ENCODE measurements around the gene SPATA9.
A peak's percentile ranks its signal among the peaks of the same experiment; 100 is the strongest.

Gene SPATA9, protein sequence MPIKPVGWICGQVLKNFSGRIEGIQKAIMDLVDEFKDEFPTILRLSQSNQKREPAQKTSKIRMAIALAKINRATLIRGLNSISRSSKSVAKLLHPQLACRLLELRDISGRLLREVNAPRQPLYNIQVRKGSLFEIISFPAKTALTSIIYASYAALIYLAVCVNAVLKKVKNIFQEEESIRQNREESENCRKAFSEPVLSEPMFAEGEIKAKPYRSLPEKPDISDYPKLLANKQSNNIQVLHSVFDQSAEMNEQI
- 0 to 1.9 (median 0.05) reads per million in 17 experiments for total RNA-seq

- DNase-seq: no peak
These were observed at the start of gene SPATA9 for GRCh38 chr5:95682891-95683290. Gene SPATA9, minus strand, starts transcription at chr5:95682991. Its CDS starts 137 bp downstream, at chr5:95682854.

DNA sequence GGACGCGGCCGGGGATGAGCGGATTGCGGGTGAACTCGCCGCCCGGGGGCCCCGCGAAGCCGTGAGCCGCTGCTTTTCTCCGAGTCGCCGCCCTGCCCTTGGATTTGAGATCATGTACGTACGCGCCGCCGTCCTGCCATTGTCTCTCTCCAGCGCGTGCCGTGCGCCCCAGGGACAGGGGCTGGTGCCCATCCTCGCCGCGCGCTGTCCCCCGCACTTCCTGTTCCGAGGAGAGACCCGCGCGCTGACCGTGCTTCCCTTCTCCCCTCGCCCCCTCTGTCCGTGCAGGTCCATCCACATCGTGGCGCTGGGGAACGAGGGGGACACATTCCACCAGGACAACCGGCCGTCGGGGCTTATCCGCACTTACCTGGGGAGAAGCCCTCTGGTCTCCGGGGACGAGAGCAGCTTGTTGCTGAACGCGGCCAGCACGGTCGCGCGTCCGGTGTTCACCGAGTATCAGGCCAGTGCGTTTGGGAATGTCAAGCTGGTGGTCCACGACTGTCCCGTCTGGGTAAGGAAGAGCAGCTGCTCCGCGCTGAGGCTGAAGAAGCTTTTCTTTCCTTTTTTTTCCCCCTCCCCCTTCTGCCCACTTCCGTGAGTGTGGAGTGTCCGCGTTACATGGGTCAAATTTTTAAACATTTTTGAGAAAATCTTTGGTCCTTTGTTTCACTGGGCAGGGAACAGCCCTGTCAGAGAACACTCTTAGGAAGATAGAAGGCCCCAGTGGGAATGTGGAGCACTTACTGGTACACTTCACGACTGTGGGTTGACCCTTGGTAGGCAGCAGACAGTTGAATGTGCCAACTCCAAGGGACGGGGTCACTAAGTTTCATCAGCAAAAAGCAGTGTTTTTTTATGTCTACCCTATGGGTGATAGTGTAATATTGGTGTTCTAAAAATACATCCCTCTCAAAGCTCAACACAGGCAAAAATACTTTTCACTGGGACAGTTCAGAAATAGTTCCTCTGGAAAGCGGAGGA, 49.1 kb upstream of the SPATA9 start:
- peak; percentile 31 to 64 (median 52) for DNase-seq

DNA sequence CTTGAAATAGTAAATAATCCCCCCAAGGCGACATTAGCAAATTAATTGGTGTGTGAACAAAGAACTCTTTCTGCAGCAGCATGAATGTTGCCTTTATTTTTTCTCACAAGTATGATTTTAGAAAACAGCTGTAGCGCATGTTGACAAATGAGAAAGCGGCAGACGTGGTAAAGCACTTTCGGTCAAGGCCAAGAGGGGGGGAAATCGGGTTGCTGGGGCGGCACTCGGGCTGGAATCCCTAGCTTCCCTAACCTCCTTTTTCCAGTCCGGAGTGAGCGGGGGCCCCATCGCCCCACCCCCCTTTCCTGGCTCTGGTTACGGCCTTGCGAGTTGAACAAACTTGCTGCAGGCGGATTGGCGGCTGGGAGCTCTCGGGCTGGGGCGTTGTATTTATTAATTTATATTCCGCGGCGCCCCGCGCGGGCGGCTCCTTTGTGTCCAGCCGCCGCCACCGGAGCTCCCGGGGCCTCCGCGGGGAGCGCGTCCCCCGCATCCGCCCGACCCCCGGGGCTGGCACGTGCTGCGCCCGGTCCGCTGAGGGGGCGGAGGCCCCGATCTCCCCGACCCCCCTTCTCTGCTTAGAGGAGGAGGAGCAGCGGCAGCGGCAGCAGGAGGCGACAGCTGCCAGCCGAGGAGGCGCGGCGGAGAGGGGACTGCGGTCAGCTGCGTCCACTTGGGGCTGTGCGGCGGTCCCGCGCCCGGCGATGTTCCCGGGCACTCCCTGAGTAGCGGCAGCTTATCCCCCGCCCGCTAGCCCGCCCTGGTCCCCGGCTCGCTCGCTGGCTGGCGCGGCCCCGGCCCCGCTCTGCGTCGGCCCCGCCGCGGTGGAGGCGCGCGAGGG, 48.2 kb upstream of the SPATA9 start, which contains the start of gene RHOBTB3:
TSS of gene RHOBTB3 (plus strand) at position 607 of the 841 bp plus-strand sequence. CDS start 347 bp downstream, outside the sequence.
- peak; percentile 63 to 73 (median 64) for DNase-seq

DNA sequence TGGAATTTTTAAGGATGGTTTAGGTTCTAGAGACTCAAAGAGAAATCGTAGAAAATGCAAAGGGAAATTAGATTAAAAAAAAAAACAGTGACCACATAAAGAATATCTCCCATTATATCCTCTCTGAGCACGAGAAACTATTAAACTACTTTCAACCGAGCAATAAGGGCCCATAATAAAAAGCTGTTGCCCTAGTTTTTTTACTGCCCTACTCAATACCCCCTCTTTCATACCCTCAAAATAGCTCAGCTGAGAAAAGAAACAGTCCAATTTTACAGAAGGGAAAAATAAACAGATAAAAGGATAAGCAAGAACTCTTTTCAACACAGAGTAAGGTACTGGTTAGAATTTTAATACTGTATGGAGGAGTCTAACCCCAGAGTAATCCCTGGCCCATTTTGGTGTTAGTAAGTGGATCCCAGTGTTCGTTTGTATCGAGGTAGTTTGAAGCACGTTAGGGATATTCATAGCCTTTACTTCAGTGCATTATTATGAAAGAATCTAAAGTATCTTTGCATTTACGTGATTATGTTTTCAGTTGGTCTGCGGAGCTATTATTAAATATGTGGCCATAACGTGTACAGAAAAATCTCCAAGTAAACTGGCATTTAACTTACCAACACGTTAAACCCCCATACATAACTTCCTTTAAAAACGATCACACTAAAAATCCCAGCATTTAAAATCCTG, 47.4 kb upstream of the SPATA9 start:
- DNase-seq: no peak

DNA sequence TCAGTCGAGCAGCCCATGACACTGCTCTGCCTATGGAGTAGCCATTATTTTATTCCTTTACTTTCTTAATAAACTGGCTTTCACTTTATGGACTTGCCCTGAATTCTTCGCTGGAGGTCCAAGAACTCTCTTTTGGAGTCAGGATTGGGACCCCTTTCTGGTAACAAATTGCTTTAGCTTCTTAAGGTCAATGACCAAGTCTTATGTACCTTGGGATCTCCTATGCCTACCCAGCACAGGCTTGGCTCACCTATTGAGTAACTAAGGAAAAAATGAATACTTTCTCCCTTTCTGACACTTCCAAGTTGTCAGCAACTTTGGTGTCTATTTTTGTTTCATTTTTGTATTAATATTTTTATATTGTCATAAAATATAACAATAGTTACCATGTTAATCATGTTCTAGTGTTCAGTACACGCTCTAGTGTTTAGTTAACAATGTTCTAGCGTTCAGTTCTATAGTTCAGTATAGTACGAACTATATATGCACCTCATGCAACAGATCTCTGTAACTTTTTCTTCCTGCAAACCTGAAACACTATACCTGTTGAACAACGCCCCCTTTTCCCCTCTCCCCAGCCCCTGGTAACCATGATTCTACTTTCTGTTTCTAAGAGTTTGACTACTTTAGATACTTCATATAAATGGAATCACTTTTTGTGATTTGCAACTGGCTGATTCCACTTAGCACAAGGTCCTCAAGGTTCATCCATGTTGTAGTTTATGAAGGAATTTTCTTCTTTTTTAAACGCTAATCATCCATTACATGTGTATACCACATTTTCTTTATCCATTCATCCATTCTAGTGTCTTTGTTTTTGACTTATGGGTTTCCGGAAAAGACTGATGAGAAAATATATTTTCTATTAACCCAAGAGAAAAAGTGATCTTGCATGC, 46.6 kb upstream of the SPATA9 start:
- DNase-seq: no peak

- no peak for DNase-seq
These were observed 45.8 kb upstream of the SPATA9 start for GRCh38 chr5:95728494-95729114.

DNA sequence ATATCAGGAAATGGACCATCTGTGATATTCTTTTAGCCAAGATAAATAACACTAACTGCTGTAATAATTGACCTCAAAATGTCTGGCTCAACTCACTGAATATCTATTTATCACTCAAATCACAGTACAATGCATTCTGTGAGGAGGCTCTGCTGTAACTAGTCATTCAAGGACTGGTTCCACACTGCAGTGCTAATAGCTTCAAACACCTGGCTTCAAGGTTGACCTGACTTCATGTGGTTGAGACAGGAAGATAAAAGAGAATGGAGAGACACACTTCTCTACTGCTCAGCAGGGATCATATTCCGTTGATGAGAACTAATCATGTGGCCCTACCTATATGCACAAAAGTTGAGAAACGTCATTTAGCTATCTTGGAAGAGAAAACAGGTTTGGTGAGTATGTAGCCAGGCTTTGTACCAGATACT, 45.0 kb upstream of the SPATA9 start:
- no peak for DNase-seq

DNA sequence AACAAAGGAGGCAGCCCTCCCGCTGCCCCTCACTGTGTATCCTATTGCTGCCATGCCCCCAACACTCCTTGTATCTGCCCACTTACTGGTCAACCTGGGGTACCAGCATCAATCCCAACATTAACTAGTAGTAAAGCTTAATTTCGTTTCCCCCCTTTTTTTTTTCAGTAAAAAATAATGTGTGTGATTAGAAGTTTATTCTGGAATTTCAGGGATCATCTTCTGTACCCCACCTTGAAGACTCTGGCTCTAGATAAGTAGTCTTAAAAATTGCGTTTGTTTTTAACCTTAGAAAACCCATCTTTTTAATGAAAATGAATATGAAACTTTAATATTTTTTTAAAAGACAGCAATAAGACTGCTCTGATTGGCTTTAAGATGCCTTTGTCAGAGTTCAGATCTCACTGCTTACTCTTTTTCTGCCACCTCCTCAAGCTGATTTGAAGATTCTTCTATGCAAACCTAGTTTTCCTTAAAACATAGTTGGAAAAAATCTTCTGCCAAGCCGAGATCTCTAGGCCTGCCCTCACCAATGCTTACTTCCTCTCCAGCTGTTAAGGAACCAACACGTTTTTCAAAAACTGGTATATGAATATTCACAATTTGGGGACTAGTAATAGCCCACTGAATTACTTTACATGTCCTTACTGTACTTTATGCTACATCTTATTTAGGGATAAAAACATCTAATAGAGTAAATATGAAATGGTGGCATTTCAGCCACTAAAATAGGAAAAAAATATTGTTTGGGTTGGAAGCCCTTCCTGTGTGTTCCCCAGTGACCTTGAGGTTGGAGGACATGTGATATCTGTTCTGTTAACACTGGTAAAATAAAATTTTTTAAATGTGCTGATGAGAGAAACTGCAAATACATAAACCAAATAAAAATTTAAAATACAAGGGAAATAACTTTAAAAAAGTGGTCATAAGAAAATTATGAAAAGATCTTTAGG, 44.3 kb upstream of the SPATA9 start:
- DNase-seq: peak in 3 of 4 experiments; percentile 19 to 33 (median 25)

GRCh38 chr5:95725937-95726810, 43.4 kb upstream of the SPATA9 start:
- peak in 1 of 4 experiments; percentile 25 for DNase-seq

DNA sequence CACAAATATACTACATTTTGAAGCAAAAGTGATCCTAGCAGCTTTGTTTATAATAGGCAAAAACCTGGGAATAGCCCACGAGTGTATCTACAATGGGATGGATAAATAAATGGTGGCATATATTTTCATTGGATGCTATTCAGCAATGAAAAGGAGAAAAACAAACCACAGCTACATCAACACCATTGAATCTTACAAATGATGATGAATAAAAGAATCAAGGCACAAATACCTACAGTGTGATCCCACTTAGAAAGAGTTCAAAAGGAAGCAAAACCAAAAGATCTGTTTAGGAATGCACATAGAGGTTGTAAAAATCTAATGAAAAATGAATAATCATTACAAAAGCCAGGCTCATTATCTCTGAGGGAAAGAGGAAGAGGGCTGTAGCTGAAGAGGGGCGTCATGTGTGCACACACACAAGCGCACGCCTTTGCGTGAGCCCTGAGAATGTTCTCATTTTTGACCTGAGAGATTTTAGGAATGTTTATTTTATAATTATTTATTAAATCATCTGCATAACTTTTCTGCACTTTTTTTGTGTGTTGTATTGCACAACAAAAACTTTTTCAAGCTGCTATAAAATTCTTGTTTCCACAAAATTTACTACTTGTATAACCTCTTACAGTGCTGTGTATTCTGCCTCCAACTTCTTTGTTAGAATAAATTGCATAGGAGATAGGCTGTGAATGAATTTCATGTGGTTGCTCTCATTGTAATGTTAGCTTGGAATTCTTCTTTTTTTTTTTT, 42.5 kb upstream of the SPATA9 start:
- DNase-seq: peak in 3 of 4 experiments; percentile 33 to 40 (median 35)

DNA sequence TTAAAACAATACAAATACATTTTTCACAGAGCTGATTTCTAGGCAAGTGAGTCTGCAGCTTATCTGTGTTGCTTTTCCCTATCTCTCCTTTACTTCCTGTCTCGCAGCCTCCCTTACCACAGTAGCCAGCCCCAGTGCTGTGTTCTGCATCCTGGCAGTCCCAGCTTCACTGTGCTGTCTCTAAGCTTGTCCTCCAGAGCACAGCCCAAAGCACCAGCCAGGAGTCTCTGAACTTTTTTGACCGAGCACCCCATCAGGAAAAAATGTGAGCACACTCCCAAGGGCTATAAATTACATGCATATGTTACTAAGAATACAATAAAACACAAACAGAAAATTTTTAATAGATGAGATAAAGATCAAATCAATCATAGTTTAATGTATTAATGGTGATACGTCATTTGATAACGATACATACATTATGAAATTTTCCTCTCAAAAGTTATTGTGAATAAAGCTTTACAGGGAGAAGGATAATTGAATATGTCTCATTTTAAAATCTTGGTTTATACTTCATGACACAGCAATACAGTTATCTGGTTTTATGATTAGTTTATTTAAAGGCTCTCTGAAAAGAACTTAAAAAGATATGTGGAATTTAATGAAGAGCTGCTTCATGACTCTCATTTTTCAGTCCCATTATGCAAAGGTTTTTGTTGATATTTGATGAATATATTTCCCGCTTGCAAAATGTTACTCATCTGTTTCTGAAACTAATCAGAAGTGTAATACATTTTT, 41.0 kb upstream of the SPATA9 start:
- DNase-seq: peak in 1 of 4 experiments; percentile 6

DNA sequence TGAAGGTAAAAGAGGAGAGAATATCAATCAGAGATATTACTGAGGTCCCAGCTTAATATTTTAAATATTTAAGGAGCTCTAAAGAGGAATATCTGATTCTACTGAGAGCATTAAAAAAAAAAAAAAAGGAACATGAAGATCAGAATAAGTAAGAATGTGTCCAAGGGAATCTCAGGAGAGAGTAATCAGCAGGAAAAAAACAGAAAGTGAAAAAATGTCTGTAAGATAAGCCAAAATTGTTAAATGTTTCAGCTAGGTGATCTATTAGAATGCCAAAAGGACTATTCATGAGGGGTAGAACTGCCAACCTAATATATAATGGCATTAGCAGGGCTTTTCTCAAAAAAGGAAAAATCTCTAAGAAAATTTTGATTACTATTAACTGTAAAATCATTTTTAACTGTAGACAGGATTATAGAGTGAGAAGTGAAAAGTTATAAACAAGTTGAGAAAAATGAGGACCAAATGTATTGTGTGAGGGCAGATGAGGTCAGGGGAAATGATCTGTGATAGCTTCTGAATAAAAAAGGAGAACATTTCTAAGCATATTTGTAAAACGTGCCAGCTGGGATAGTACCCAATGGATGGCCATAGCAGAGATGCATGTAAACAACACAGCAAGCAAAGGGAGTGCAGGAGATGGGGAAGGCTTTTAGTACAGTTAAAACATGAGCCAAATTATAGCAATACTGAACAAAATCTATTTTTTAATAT, 38.9 kb upstream of the SPATA9 start:
- no peak for DNase-seq

- DNase-seq: no peak
These were observed 37.4 kb upstream of the SPATA9 start for GRCh38 chr5:95720094-95720786.

DNA sequence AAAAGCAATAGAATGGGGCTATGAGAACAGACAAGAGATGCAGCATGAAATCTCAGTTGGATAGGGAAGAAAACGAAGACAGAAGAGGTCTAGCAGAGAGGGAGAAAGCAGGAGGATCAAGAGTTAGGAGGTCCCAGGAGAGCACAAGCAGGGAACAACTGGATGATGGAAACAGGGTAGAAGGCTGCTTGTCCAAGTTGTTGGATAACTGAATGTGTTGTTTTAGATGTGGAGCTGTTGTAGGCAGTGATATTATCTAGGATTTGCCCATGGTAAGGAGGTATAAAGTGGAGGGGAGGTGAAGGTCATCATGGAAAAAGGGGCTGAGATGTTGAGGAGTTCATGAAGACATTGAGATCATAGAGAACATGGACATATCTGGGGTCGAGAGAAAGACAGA, 35.9 kb upstream of the SPATA9 start:
- no peak for DNase-seq

GRCh38 chr5:95718203-95718602, 35.4 kb upstream of the SPATA9 start:
- peak; percentile 5 to 44 (median 20) for DNase-seq

Measured in suppressor macrophage (primary cell).